Parathyroid adenoma (tissue), 2 donors: ENCODE measurements around the gene MGARP.

Experiments
- H2AFZ ChIP-seq: fragments of 300-600 bp; sonication (generic); one replicate; pipeline ENCODE4 v1.7.0; 2017; ENCODE audit warnings: antibody characterized with exemption, mild to moderate bottlenecking
- H3K27ac ChIP-seq: fragments of 300-600 bp; sonication (generic); one replicate; pipeline ENCODE4 v1.7.0; 2017
- H3K27me3 ChIP-seq: fragments of 300-600 bp; sonication (generic); one replicate; pipeline ENCODE4 v1.7.0; 2017; ENCODE audit warnings: low read length; ENCODE audit not compliant: control insufficient read depth, insufficient read depth
- H3K36me3 ChIP-seq: fragments of 300-600 bp; sonication (generic); one replicate; pipeline ENCODE4 v1.7.0; 2017; ENCODE audit warnings: low read length; ENCODE audit not compliant: control insufficient read depth, insufficient read depth
- H3K4me1 ChIP-seq: fragments of 300-600 bp; sonication (generic); one replicate; pipeline ENCODE4 v1.7.0; 2017; ENCODE audit warnings: control low read depth
- H3K4me2 ChIP-seq: fragments of 300-600 bp; sonication (generic); one replicate; pipeline ENCODE4 v1.7.0; 2017; ENCODE audit warnings: low read length
- H3K4me3 ChIP-seq: fragments of 300-600 bp; sonication (generic); one replicate; pipeline ENCODE4 v1.7.0; 2017; ENCODE audit warnings: low read depth, low read length
- H3K79me2 ChIP-seq: fragments of 300-600 bp; sonication (generic); one replicate; pipeline ENCODE4 v1.7.0; 2017; ENCODE audit warnings: control low read depth
- H3K9ac ChIP-seq: fragments of 300-600 bp; sonication (generic); one replicate; pipeline ENCODE4 v1.7.0; 2017; ENCODE audit warnings: mild to moderate bottlenecking
- H3K9me3 ChIP-seq: fragments of 300-600 bp; sonication (generic); one replicate; pipeline ENCODE4 v1.7.0; 2017; ENCODE audit warnings: low read length; ENCODE audit not compliant: control insufficient read depth
- CTCF ChIP-seq: fragments of 300-600 bp; sonication (generic); IDR thresholded peaks from one replicate; pipeline ENCODE4 v1.7.0; 2017; ENCODE audit warnings: antibody characterized with exemption, mild to moderate bottlenecking
- donor health status: primary hyperparathyroidism.

The MGARP gene

GRCh38 chr4:139223682-139224317 lies 56.2 kb downstream of the MGARP start:
- H3K4me3 ChIP-seq: no peak overlapping the region
- H3K27me3 ChIP-seq: no peaks in the 10 kb centered on the region
- H3K9ac ChIP-seq: no peak overlapping the region
- H3K36me3 ChIP-seq: no peaks in the 10 kb centered on the region
- no peak for TF ChIP-seq CTCF
- H3K4me2 ChIP-seq: no peak overlapping the region
- no peak overlapping the region for H2AFZ ChIP-seq
- H3K79me2 ChIP-seq: no peaks in the 10 kb centered on the region
- no peaks in the 10 kb centered on the region for H3K9me3 ChIP-seq
- H3K27ac ChIP-seq: no peak overlapping the region
- no peaks in the 10 kb centered on the region for H3K4me1 ChIP-seq

- Histone ChIP-seq H3K27me3 (no peaks in the 10 kb centered on the region), H3K4me2 (no peak overlapping the region), H3K4me3 (no peak overlapping the region), H3K4me1 (no peaks in the 10 kb centered on the region), H2AFZ (no peak overlapping the region), H3K27ac (no peak overlapping the region), H3K79me2 (no peaks in the 10 kb centered on the region), H3K9me3 (no peaks in the 10 kb centered on the region), H3K9ac (no peak overlapping the region), H3K36me3 (no peaks in the 10 kb centered on the region)
- TF ChIP-seq CTCF: no peak
Measured at GRCh38 chr4:139222215-139222614, 57.8 kb downstream of the MGARP start.

GRCh38 chr4:139221687-139222086 lies 58.3 kb downstream of the MGARP start:
- no peak overlapping the region for H3K4me3 ChIP-seq
- no peaks in the 10 kb centered on the region for H3K27me3 ChIP-seq
- no peak overlapping the region for H2AFZ ChIP-seq
- no peaks in the 10 kb centered on the region for H3K79me2 ChIP-seq
- H3K36me3 ChIP-seq: no peaks in the 10 kb centered on the region
- H3K4me1 ChIP-seq: no peaks in the 10 kb centered on the region
- H3K27ac ChIP-seq: no peak overlapping the region
- H3K9me3 ChIP-seq: no peaks in the 10 kb centered on the region
- TF ChIP-seq CTCF: no peak
- H3K4me2 ChIP-seq: no peak overlapping the region
- H3K9ac ChIP-seq: no peak overlapping the region

- no peaks in the 10 kb centered on the region for H3K36me3 ChIP-seq
- H3K4me1 ChIP-seq: no peaks in the 10 kb centered on the region
- no peaks in the 10 kb centered on the region for H3K79me2 ChIP-seq
- H3K4me2 ChIP-seq: no peak overlapping the region
- H3K9me3 ChIP-seq: no peaks in the 10 kb centered on the region
- TF ChIP-seq CTCF: no peak
- H3K27ac ChIP-seq: no peak overlapping the region
- H2AFZ ChIP-seq: no peak overlapping the region
- no peak overlapping the region for H3K4me3 ChIP-seq
- no peaks in the 10 kb centered on the region for H3K27me3 ChIP-seq
- H3K9ac ChIP-seq: no peak overlapping the region
Measured at GRCh38 chr4:139219450-139220055, 60.5 kb downstream of the MGARP start.
